CD4-positive, alpha-beta T cell treated with Interleukin-15 for 1 hour (primary cell): ENCODE results near the gene FAM222A.
A peak's percentile ranks its signal among the peaks of the same experiment; 100 is the strongest.

ENCODE experiments used
- DNase-seq: peaks from one replicate; pipeline ENCODE4 v3.0.0-alpha.2; 2020

Gene FAM222A

GRCh38 chr12:109727039-109727723, 13.6 kb downstream of the FAM222A start:
- peak; percentile 12 for DNase-seq

- peak; percentile 10 for DNase-seq
These were observed 14.4 kb downstream of the FAM222A start for GRCh38 chr12:109727746-109728726.

- peak; percentile 10 for DNase-seq
These were observed 15.3 kb downstream of the FAM222A start for GRCh38 chr12:109728921-109729320.

- peak; percentile 12 for DNase-seq
These were observed 15.8 kb downstream of the FAM222A start for GRCh38 chr12:109729371-109729781.

- DNase-seq = peak; percentile 12
These were observed 16.2 kb downstream of the FAM222A start for GRCh38 chr12:109729801-109730200.

GRCh38 chr12:109730306-109731145, 16.9 kb downstream of the FAM222A start:
- DNase-seq = peak; percentile 10

- DNase-seq = peak; percentile 14
These were observed 17.7 kb downstream of the FAM222A start for GRCh38 chr12:109731231-109731731.

GRCh38 chr12:109731806-109732205, 18.2 kb downstream of the FAM222A start:
- no peak for DNase-seq

GRCh38 chr12:109732321-109733305, 19.0 kb downstream of the FAM222A start:
- DNase-seq = peak; percentile 14

GRCh38 chr12:109734219-109735000, 20.8 kb downstream of the FAM222A start:
- peak; percentile 14 for DNase-seq

- peak; percentile 13 for DNase-seq
These were observed 21.5 kb downstream of the FAM222A start for GRCh38 chr12:109735051-109735521.

- DNase-seq = peak; percentile 5
These were observed 22.4 kb downstream of the FAM222A start for GRCh38 chr12:109735825-109736551.

- DNase-seq = peak; percentile 16
These were observed 23.0 kb downstream of the FAM222A start for GRCh38 chr12:109736552-109737108.

GRCh38 chr12:109737126-109737525, 23.5 kb downstream of the FAM222A start:
- no peak for DNase-seq

- DNase-seq = peak; percentile 2
These were observed 24.0 kb downstream of the FAM222A start for GRCh38 chr12:109737631-109738030.

- peak; percentile 3 for DNase-seq
These were observed 24.6 kb downstream of the FAM222A start for GRCh38 chr12:109738209-109738608.

- DNase-seq = peak; percentile 6
These were observed 25.4 kb downstream of the FAM222A start for GRCh38 chr12:109738878-109739665.
